Gastrocnemius medialis (tissue), 4 donors: Measurements from ENCODE around the gene DOC2A.

Experiments used
- CTCF ChIP-seq, 5 experiments: fragments of 450-650 bp in 3 of 5; fragments of 200-600 bp in 2 of 5; sonication (generic) in 2 of 5; IDR thresholded peaks in 4 of 5; conservative IDR thresholded peaks in 1 of 5; 1 replicate in 4 of 5; 2 replicates in 1 of 5; pipeline ENCODE4 v1.5.1; 2016 to 2019; ENCODE audit warnings: antibody characterized with exemption in 5 of 5, mild to moderate bottlenecking in 3 of 5, moderate library complexity in 3 of 5
- POLR2A ChIP-seq, 2 donors: fragments of 450-650 bp; IDR thresholded peaks; one replicate each; pipeline ENCODE4 v1.6.1; 2017; ENCODE audit warnings: antibody characterized with exemption in 2 of 2, mild to moderate bottlenecking in 2 of 2, moderate library complexity in 2 of 2

- TF ChIP-seq CTCF (IDR thresholded peaks at IDR 0.05 in 4 of 5, conservative IDR thresholded peaks at IDR 0.05 in 1 of 5) (no peak), POLR2A (IDR thresholded peaks at IDR 0.05) (no peak)
Observed at GRCh38 chr16:29995324-29995910, 15.4 kb downstream of the DOC2A start, which contains the start of gene HIRIP3.
